Measurements from ENCODE around the gene ERBB3.
"Not testable (repeated sequence)": the region's sequence is repeated elsewhere in the genome, so short reads cannot be mapped to it uniquely, and the experiment has no call there.

ERBB3 gene

DNA sequence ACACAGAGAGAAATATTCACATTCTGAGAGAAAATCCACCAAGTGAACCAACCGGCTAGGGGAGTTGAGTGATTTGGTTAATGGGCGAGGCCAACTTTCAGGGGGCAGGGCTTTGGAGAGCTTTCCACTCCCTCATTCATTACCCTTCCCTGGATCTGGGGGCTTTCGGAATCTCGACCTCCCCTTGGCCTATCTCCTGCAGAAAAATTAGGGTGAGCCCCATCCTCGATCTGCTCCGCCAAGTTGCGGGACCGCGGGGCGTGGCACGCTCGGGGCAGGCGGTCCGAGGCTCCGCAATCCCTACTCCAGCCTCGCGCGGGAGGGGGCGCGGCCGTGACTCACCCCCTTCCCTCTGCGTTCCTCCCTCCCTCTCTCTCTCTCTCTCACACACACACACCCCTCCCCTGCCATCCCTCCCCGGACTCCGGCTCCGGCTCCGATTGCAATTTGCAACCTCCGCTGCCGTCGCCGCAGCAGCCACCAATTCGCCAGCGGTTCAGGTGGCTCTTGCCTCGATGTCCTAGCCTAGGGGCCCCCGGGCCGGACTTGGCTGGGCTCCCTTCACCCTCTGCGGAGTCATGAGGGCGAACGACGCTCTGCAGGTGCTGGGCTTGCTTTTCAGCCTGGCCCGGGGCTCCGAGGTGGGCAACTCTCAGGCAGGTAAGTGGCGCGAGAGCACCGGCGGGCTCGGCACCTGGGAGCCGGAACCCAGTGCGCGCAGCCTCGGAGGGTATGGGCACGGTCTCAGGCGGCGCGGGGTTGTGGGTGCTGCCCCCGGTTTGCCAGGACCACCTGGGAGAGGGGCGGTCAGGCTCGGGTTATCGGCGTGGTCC lies at the start of gene ERBB3:
ERBB3 (plus strand) TSS at position 443 of the 833 bp plus-strand sequence; CDS start at position 579, 136 bp downstream.
- DNase-seq (ENCODE audit: low spot score) = peak; percentile 94

DNA sequence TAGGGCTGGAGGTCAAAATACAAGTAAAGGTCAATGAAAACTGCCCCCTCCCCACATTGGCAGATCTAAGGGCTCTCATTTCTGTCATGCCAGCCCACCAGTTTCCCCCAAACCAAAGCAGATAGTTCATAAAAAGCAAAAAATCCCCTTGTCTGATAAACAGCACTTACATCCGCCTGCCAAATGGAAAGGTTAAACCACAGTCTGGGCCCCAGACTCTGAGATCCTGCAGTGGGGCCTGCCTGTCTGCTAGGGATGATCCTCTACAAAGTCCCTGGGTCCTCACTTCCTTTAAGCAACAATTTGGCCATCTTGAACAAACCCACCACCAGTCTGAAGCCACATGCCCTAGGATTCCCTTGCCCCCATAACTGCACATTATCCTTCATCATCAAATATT lies 48.0 kb upstream of the ERBB3 start:
- no peak for DNase-seq (ENCODE audit: low spot score)

DNA sequence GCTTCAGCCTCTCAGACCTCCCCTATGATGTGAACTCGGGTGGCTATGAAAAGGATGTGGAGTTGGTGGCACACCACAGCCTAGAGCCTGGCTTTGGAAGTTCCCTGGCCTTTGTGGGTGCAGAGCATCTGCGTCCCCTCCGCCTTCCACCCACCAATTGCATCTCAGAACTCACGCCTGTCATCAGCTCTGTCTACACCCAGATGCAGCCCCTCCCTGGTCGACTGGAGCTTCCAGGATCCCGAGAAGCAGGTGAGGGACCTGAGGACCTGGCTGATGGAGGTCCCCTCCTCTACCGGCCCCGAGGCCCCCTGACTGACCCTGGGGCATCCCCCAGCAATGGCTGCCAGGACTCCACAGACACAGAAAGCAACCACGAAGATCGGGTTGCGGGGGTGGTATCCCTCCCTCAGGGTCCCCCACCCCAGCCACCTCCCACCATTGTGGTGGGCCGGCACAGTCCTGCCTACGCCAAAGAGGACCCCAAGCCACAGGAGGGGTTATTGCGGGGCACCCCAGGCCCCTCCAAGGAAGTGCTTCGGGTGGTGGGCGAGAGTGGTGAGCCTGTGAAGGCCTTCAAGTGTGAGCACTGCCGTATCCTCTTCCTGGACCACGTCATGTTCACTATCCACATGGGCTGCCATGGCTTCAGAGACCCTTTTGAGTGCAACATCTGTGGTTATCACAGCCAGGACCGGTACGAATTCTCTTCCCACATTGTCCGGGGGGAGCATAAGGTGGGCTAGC lies 45.2 kb upstream of the ERBB3 start:
- DNase-seq (ENCODE audit: low spot score) = no peak

DNA sequence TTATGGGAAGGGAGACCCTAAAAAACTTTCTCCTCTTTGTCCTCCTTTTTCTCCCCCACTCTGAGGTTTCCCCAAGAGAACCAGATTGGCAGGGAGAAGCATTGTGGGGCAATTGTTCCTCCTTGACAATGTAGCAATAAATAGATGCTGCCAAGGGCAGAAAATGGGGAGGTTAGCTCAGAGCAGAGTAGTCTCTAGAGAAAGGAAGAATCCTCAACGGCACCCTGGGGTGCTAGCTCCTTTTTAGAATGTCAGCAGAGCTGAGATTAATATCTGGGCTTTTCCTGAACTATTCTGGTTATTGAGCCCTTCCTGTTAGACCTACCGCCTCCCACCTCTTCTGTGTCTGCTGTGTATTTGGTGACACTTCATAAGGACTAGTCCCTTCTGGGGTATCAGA lies 42.8 kb upstream of the ERBB3 start:
- DNase-seq (ENCODE audit: low spot score) = no peak

DNA sequence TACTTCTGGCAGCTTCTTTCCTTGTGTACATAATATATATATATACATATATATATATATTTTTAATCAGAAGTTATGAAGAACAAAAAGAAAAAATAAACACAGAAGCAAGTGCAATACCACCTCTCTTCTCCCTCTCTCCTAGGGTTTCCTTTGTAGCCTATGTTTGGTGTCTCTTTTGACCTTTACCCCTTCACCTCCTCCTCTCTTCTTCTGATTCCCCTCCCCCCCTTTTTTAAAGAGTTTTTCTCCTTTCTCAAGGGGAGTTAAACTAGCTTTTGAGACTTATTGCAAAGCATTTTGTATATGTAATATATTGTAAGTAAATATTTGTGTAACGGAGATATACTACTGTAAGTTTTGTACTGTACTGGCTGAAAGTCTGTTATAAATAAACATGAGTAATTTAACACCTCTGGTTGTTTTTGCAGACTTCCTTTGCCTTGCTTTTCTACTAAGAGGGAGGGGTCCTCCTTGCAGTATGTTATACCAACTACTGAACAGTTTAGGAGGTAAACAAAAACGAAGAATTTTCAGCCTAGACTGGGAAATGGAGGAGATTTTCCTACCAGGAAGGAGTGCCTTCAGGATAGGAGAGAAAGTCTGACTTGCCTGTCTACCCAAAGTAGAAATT lies 41.8 kb upstream of the ERBB3 start:
- no peak for DNase-seq (ENCODE audit: low spot score)

DNA sequence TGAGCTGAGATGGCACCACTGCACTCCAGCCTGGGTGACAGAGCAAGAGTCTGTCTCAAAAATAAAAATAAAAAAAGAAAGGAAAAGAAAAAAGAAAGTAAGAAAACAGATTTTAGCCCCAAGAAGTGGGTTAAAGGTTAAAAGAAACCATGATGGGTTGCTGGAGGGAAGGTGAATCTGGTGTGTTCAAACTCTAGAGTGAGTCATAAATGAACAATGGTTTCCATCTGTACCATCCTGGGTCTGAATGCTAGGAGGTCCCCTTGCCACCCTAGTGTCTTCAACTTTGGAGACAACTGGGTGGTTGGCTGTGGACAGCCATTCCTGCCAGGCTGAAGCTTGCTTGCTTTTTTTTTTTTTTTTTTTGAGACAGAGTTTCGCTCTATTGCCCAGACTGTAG lies 39.8 kb upstream of the ERBB3 start:
- DNase-seq (ENCODE audit: low spot score) = no peak

DNA sequence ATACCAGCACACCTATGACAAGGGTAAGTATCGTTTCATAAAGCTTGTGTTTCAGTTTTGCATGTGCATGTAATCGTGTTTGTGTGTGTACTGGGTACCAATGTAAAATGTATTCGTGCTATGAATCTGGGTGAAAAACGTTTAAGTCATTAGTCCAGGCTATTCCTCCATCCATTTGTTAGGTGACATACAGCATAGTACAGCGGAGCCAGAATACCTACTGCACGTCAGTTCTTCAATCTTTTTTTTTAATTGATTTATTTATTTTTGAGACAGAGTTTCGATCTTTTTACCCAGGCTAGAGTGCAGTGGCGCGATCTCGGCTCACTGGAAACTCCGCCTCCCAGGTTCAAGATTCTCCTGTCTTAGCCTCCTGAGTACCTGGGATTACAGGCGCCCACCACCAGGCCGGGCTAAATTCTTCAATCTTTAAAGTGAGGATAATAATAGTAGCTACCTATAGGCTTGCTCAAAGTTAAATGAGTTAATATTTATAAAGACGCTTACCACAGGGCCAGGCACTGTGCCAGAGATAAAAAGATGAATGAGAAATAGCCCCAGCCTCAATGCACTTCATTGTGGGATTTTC lies 38.9 kb upstream of the ERBB3 start:
- no peak for DNase-seq (ENCODE audit: low spot score)

DNA sequence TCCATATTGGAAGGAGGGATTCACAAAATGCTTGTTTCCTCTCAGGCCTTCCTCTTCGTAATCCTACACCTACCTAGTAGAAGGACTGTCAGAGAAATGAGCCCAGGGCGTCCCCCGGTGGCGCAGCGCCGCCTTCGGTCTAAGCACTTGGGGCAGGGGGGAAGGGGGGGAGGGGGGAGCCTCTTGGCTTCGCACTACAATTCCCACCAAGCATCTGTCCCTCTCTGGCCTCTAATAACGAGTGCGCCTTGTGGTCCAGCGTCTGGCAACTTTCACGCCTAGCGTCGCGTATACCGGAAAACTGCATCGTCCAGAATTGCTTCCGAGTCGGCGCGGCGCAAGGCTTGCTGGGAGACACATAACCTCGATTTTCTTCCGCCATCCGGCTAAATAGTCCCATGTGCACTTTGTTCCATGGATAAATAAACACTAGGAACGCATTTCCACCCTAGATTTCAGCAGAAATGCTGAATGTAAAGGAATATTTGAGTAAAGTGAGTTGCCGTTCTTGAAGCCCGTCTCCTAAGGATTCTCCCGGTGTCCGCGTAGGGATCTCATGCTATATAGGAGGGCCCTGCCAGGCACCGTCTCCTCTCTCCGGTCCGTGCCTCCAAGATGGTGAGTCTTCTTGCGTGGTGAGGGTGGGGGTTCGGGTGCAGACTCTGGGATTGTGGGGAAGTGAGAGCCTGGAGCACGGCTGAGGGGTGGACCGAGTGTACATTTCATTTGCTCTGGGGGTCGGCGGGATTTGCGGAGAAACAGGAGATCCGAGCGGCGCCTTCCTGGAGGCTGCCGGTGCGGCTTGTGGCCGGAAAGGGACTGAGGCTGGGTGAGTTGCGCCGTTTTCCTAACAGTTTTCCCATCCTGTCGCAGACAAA lies 38.2 kb upstream of the ERBB3 start, which contains the start of gene RPS26:
RPS26 (plus strand) TSS at position 367 of the 878 bp plus-strand sequence; CDS start at position 616, 249 bp downstream.
- peak; percentile 91 for DNase-seq (ENCODE audit: low spot score)

DNA sequence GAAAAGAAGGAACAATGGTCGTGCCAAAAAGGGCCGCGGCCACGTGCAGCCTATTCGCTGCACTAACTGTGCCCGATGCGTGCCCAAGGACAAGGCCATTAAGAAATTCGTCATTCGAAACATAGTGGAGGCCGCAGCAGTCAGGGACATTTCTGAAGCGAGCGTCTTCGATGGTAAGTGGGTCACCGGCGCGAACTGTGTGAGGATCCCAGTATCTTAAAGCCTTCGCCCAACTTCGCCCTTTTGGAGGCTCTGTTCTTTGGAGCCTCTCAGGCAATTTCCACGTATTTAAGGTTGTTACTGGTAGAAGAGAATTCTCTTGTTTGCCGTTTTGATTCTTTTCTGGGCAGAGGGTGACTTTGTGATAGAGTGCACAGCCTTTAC lies 37.5 kb upstream of the ERBB3 start:
- not testable (repeated sequence) for DNase-seq (ENCODE audit: low spot score)

DNA sequence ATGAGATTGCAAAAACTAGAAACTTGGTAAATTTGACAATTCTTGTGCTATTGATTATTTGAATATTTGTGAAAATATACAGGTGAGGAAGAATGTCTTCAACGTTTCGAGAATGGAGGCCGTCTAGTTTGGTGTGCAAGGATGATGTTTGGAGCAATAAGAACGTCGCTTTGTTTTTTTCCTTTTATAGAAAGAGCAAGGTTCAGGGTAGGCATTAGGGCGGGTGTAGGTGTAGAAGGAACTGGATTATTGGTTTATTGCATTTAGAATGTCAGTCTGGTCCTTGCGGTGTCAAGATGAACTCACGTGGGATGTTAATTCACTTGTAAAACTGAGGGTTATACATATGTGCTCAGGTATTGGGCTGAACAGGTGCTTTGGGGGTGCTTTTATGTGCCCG lies 37.1 kb upstream of the ERBB3 start:
- no peak for DNase-seq (ENCODE audit: low spot score)

DNA sequence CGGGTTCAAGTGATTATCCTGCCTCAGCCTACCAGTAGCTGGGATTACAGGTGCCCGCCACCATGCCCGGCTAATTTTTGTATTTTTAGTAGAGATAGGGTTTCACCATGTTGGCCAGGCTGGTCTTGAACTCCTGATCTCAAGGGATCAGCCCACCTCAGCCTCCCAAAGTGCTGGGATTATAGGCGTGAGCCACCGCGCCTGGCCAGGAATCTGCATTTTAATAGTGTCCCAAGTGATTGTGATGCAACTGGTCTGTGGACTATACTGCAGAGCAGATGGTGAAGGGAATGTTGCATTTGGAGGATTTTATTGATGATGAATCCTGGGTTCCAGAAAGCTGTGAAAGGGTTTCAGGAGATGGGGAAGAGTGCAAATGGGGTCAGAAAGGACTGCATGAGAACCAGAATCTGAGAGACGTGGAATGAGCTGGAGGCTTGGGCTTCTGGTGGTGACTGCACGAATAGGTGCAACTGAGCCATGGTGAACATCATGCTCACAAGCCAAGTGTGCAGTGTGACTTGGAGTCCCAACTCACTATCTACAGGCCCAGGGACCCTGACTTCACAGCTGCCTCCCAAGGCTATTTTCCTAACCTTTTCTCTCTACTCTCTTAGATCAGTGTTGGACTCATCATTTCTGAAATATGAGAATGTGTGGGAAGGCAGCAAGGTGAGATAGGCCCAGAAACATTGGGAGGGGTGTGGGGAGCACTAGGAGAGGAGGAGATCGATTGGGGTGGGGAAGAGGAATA lies 33.8 kb upstream of the ERBB3 start:
- no peak for DNase-seq (ENCODE audit: low spot score)

DNA sequence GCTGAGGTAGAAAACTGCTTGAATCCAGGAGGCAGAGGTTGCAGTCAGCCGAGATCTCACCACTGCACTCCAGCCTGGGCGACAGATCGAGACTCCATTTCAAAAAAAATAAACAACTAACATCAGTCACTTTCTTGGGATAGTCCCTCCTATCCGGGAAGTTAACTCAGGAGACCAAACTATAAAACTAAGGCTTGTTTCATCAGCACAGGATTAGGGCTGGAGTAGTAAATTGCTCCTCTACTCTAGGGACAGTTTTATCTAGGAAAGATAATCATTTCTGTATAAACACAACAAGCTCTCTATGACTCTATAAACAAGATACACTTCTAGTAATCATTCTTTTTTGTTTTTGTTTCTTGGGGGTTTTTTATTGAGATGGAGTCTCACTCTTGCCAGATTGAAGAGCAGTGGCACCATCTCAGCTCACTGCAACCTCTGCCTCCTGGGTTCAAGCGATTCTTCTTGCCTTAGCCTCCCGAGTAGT lies 26.5 kb upstream of the ERBB3 start:
- no peak for DNase-seq (ENCODE audit: low spot score)

DNA sequence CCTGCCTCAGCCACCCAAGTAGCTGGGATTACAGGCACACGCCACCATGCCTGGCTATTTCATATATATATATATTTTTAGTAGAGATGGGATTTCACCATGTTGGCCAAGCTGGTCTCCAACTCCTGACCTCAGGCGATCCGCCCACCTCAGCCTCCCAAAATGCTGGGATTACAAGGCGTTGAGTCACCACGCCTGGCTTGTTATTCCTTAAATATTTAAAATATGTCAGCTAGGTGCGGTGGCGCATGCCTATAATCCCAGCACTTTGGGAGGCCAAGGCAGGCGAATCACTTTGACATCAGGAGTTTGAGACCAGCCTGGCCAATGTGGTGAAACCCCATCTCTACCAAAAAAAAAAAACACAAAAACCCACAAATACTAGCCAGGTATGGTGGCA lies 20.0 kb upstream of the ERBB3 start:
- not testable (repeated sequence) for DNase-seq (ENCODE audit: low spot score)

DNA sequence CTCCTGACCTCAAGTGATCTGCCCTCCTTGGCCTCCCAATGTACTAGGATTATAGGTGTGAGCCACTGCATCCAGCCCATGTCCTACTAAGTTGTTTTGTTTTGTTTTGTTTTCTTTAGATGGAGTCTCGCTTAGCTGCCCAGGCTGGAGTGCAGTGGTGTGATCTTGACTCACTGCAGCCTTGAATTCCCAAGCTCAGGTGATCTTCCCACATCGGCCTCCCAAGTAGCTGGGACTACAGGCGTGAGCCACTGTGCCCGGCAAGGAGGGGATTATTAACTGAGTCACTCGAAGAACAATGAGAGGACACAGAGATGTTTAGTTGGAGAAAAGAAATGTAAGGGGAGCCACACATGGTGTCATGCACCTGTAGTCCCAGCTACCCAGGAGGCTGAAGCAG lies 18.0 kb upstream of the ERBB3 start:
- no peak for DNase-seq (ENCODE audit: low spot score)

DNA sequence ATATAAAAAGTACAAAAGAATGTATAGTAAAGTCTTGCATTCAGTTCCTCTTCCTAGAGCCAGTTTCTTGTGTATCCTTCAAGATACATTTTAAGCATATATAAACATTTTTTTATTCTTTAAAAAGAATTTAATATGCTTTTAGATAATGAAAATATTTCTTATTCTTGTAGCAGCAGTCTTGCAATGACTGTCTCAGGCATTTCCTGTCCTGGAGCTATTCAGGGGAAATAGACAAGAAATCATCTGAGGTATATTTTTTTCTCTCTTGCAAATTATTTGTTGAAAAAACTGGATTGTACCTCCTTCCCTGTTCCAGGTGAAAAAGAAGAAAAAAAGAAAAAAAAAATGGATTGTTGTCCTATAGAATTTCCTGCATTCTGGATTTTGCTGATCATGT lies 17.0 kb upstream of the ERBB3 start:
- DNase-seq (ENCODE audit: low spot score) = peak; percentile 44

DNA sequence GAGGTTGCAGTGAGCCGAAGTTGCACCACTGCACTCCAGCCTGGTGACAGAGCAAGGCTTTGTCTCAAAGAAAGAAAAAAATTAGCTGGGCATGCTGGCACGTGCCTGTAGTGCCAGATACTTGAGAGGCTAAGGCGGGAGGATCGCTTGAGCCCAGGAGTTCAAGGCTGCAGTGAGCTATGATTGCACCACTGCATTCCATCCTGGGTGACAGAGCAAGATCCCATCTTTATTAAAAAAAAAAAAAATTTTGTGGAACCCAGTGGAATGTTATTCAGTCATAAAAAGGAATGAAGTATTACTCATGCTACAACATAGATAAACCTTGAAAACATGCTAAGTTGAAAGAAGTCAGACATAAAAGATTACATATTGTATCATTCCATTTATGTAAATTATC lies 8.3 kb upstream of the ERBB3 start:
- no peak for DNase-seq (ENCODE audit: low spot score)

DNA sequence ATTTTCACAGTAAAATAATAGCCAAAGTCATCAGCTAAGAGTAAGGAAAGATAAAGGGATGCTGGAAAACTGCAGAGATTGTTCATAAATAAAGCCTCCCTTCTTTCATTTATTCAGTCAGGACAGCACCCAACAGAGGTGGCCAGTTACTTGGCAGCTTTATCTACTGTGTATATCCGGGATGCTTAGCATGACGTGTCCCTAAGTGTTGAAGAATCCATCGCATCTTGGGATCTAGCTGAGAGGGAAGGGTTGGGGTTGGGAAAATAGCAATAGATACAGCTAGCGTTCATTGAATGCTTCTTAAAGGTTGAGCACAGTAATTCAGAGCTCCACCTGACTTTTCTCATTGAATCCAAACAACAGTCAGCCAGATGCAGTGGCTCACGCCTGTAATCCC lies 5.6 kb upstream of the ERBB3 start:
- DNase-seq (ENCODE audit: low spot score) = no peak

DNA sequence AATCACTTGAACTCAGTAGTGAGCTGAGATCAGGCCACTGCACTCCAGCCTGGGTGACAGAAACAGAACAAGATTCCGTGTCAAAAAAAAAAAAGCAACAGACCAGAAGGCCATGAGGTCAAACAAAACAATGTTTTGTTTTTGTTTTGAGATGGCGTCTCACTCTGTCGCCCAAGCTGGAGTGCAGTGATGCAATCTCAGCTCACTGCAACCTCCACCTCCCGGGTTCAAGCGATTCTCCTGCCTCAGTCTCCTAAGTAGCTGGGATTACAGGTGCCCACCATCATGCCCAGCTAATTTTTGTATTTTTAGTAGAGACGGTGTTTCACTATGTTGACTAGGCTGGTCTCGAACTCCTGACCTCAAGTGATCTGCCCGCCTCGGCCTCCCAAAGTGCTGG lies 2.0 kb upstream of the ERBB3 start:
- not testable (repeated sequence) for DNase-seq (ENCODE audit: low spot score)

DNA sequence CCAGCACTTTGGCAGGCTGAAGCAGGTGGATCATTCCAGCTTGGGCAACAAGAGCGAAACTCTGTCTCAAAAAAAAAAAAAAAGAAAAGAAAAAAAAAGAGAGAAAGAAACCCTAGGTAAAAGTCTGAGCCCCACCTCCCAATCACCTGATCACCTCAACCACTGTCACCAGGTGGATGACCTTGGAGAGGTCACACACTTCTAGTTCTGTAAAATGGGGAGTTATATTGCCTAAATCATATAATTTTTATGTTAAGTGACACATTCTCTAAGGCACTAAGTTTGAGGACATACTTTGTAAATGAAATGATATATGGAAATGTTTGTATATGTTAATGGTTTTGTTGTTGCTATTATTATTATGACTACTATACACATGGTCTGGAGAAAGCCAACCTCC lies 1.5 kb upstream of the ERBB3 start:
- no peak for DNase-seq (ENCODE audit: low spot score)

DNA sequence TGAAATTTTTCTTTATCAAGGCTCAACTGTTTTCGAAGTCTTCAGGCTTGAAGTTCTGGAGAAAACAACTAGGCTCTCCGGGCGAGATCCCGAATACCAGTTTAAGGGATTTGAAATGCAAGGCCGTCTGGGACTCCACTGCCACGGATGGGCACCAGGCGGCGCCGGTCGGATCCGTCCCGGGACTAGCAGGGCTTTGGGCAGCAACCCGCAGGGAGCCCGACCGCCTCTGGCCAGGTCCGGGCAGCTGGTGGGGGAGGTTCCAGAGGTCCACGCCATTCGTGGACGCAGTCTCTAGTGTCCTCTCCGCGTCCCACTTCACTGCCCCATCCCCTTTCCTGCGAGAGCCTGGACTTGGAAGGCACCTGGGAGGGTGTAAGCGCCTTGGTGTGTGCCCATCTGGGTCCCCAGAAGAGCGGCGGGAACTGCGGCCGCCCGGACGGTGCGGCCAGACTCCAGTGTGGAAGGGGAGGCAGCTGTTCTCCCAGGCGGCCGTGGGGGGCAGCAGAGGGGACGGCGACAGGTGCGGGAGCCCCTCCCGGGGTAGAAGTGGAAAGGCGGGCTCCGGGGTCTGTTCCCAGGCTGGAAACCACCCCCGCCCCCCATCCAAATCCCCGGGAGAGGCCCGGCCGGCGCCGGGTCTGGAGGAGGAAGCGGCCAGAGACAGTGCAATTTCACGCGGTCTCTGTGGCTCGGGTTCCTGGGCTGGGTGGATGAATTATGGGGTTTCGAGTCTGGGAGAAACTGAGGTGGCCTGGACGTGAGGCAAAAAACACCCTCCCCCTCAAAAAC lies 838 bp upstream of the ERBB3 start:
- peak; percentile 90 for DNase-seq (ENCODE audit: low spot score)

Data from GM03348 (cell line).